B cell (primary cell): Measurements from ENCODE around the gene SCN2B. TPM values are rescaled to one million over a fixed set of nuclear protein-coding genes. Genes with fewer than 3 reads are reported as not detected.

ENCODE experiments used
- ATAC-seq: fragments of 200-7000 bp; cut with Tn5 transposase; one replicate; pipeline ENCODE4 v1.10.0; 2021; ENCODE audit warnings: low read depth, mild to moderate bottlenecking, moderate number of reproducible peaks, moderate library complexity
- CTCF ChIA-PET: fragments of 350-600 bp; sonication (Branson Sonifier 250); formaldehyde crosslinking; loops from one replicate; lab custom pipeline; 2021; ENCODE audit warnings: antibody characterized with exemption, inconsistent platforms; lab: Charles Lee
- POLR2A ChIA-PET: fragments of 350-600 bp; sonication (Branson Sonifier 250); formaldehyde crosslinking; loops from one replicate; lab custom pipeline; 2021; ENCODE audit warnings: antibody characterized with exemption; lab: Charles Lee
- DNase-seq: peaks from one replicate; pipeline ENCODE4 v3.0.0; 2013
- H2AFZ ChIP-seq: 2 replicates; pipeline ENCODE4 v1.6.1; 2012; ENCODE audit warnings: mild to moderate bottlenecking, low read depth, low read length; ENCODE audit not compliant: insufficient read depth, poor library complexity, severe bottlenecking
- H3K27ac ChIP-seq, 2 donors: 1 replicate in 1 of 2; 2 replicates in 1 of 2; pipeline ENCODE4 v1.5.1; 2012 to 2013; ENCODE audit warnings: low read length in 2 of 2, mild to moderate bottlenecking in 2 of 2, moderate library complexity in 1 of 2
- H3K27me3 ChIP-seq, 4 experiments: fragments of 200-600 bp in 1 of 4; sonication (generic) in 1 of 4; replicated peaks in 1 of 4; 1 replicate in 2 of 4; 2 replicates in 2 of 4; pipeline versions ENCODE4 v1.6.1 to v1.7.0; 2013 to 2016; ENCODE audit warnings: low read length in 3 of 4, mild to moderate bottlenecking in 2 of 4, mixed read lengths in 1 of 4, moderate library complexity in 1 of 4; ENCODE audit not compliant: insufficient read depth in 4 of 4, control insufficient read depth in 3 of 4; ENCODE audit errors: control extremely low read depth in 1 of 4
- H3K36me3 ChIP-seq, 2 experiments: replicated peaks in 1 of 2; 1 replicate in 1 of 2; 2 replicates in 1 of 2; pipeline versions ENCODE4 v1.6.1 to v1.7.1; 2013; ENCODE audit warnings: low read length in 1 of 2; ENCODE audit not compliant: insufficient read depth in 2 of 2, control insufficient read depth in 1 of 2; ENCODE audit errors: control extremely low read depth in 1 of 2, extremely low read depth in 1 of 2
- H3K4me1 ChIP-seq, 2 donors: fragments of 200-600 bp in 1 of 2; sonication (generic) in 1 of 2; 1 replicate in 1 of 2; 2 replicates in 1 of 2; pipeline versions ENCODE4 v1.5.1 to v1.6.1; 2013 to 2017; ENCODE audit warnings: low read length in 2 of 2; ENCODE audit not compliant: control insufficient read depth in 2 of 2, insufficient read depth in 2 of 2
- H3K4me2 ChIP-seq: replicated peaks from 2 replicates; pipeline ENCODE3; 2012; ENCODE audit warnings: mild to moderate bottlenecking, low read depth, low read length; ENCODE audit not compliant: poor library complexity, severe bottlenecking
- H3K4me3 ChIP-seq, 5 experiments: fragments of 200-600 bp in 1 of 5; sonication (generic) in 1 of 5; 1 replicate in 3 of 5; 2 replicates in 2 of 5; pipeline versions ENCODE4 v1.5.1 to v1.7.0; 2011 to 2016; ENCODE audit warnings: low read length in 4 of 5, mild to moderate bottlenecking in 4 of 5, low read depth in 2 of 5, control low read depth in 1 of 5, moderate library complexity in 1 of 5; ENCODE audit not compliant: insufficient read depth in 1 of 5; ENCODE audit errors: control extremely low read depth in 1 of 5, extremely low read depth in 1 of 5
- H3K79me2 ChIP-seq: fragments of 200-600 bp; sonication (generic); one replicate; pipeline ENCODE4 v1.6.0; 2016; ENCODE audit warnings: low read length; ENCODE audit not compliant: control insufficient read depth, insufficient read depth
- H3K9ac ChIP-seq: fragments of 200-600 bp; sonication (generic); 2 replicates; pipeline ENCODE4 v1.6.1; 2017; ENCODE audit warnings: mild to moderate bottlenecking, low read length, moderate library complexity
- H3K9me3 ChIP-seq, 3 donors: one replicate each; pipeline versions ENCODE4 v1.6.1 to v1.7.1; 2013; ENCODE audit warnings: low read length in 2 of 3; ENCODE audit not compliant: control insufficient read depth in 2 of 3, insufficient read depth in 1 of 3; ENCODE audit errors: control extremely low read depth in 1 of 3
- H4K20me1 ChIP-seq: 2 replicates; pipeline ENCODE4 v1.6.0; 2012; ENCODE audit warnings: mild to moderate bottlenecking, low read length; ENCODE audit not compliant: insufficient read depth, control insufficient read depth, poor library complexity, severe bottlenecking
- H3K27ac Mint-ChIP-seq: one replicate; pipeline ENCODE4 v1.8.0; 2021; ENCODE audit warnings: mixed read lengths
- H3K27me3 Mint-ChIP-seq: one replicate; pipeline ENCODE4 v1.8.0; 2021; ENCODE audit warnings: mixed read lengths
- H3K4me1 Mint-ChIP-seq: one replicate; pipeline ENCODE4 v1.8.0; 2021; ENCODE audit warnings: mixed read lengths
- H3K4me3 Mint-ChIP-seq: one replicate; pipeline ENCODE4 v1.8.0; 2021; ENCODE audit warnings: mixed read lengths
- H3K9me3 Mint-ChIP-seq: one replicate; pipeline ENCODE4 v1.8.0; 2022; ENCODE audit warnings: mixed read lengths; ENCODE audit not compliant: insufficient read depth
- EZH2 ChIP-seq: IDR thresholded peaks from 2 replicates; pipeline ENCODE4 v1.6.1; 2012; ENCODE audit warnings: borderline replicate concordance, low read depth, mild to moderate bottlenecking, moderate library complexity, low read length; ENCODE audit not compliant: insufficient read depth, poor library complexity, severe bottlenecking
- WGBS: methylation state at CpG from one replicate; pipeline ENCODE4 v1.1.5; 2013; ENCODE audit warnings: missing lambda C conversion rate; ENCODE audit not compliant: insufficient coverage; 5-methylcytosine and 5-hydroxymethylcytosine counted together
- intact Hi-C: fragments of 100-400 bp; cut with micrococcal nuclease; formaldehyde crosslinking; loops from one replicate; pipeline ENCODE4 v1.10.0; 2022
- polyA plus RNA-seq: library from polyadenylated mRNA; depleted of rRNA; stranded (reverse); fragments of >200 nt; gene quantifications from 2 replicates; pipeline ENCODE4 v1.2.3, GENCODE V29; 2012
- total RNA-seq, 2 donors: library from RNA; stranded (reverse); fragments of 120-200 nt in 1 of 2; gene quantifications; 1 replicate in 1 of 2; 2 replicates in 1 of 2; pipeline versions ENCODE4 v1.2.3 to v1.2.4, GENCODE V29; 2013 to 2022
- TF ChIP-seq, protein P1 (sequence below): fragments of 200-600 bp; IDR thresholded peaks from one replicate; pipeline ENCODE4 v1.8.0; 2022; ENCODE audit warnings: antibody characterized with exemption, mild to moderate bottlenecking

The SCN2B gene
- total and polyA plus RNA-seq, 2 donors (not counting 1 experiment from before 2014, with no cell fraction given), result not detected

DNA sequence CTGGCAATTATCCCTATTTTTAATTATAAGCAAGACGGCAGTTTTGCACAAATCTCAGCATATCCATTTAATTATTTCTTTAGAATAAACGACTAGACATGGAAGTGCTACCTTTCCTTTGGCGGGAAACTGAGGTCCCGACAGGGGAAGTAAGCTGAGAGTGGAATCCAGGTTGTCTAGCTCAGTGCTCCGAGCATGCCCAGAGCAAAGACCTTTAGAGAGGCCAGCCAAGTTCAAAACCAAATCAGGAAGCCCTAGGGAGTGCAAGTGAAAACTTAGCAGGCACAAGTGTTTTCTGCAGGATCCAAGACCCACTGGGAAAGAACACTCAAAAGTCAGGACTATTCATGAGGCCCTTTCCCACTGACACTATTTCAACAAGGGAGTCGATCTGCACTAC is 22.7 kb upstream of the SCN2B start:
- no peaks in the 10 kb centered on the region for H4K20me1 ChIP-seq
- no peak overlapping the region for H3K27ac Mint-ChIP-seq
- H3K4me3 ChIP-seq, result no peak overlapping the region
- no peak overlapping the region for H3K4me2 ChIP-seq
- peaks cover 3% of the 10 kb centered on the region for H3K27me3 Mint-ChIP-seq
- H3K9me3 ChIP-seq, result no peaks in the 10 kb centered on the region
- H3K27ac ChIP-seq, result no peak overlapping the region
- TF ChIP-seq, protein P1, sequence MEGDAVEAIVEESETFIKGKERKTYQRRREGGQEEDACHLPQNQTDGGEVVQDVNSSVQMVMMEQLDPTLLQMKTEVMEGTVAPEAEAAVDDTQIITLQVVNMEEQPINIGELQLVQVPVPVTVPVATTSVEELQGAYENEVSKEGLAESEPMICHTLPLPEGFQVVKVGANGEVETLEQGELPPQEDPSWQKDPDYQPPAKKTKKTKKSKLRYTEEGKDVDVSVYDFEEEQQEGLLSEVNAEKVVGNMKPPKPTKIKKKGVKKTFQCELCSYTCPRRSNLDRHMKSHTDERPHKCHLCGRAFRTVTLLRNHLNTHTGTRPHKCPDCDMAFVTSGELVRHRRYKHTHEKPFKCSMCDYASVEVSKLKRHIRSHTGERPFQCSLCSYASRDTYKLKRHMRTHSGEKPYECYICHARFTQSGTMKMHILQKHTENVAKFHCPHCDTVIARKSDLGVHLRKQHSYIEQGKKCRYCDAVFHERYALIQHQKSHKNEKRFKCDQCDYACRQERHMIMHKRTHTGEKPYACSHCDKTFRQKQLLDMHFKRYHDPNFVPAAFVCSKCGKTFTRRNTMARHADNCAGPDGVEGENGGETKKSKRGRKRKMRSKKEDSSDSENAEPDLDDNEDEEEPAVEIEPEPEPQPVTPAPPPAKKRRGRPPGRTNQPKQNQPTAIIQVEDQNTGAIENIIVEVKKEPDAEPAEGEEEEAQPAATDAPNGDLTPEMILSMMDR, result no peak
- no peak for TF ChIP-seq EZH2
- WGBS, result 93% methylated on average over 6 of the region's 6 CpGs
- ChIA-PET CTCF (interaction anchor here (0.6 to 3.2 kb wide), 55 partner anchors 10 to 412 kb away, joined by 3 to 92 read pairs (median 8); partner anchors contain the start of genes JAML, MPZL2, MPZL3 and UBE4A), POLR2A (no interaction called here)
- no peaks in the 10 kb centered on the region for H3K36me3 ChIP-seq
- peaks cover 0 to 3% of the 10 kb centered on the region in 2 donors for H3K4me1 ChIP-seq
- H3K27me3 ChIP-seq, result peaks cover 0 to 15% (median 2%) of the 10 kb centered on the region in 4 experiments
- no peak overlapping the region for H2AFZ ChIP-seq
- H3K9me3 Mint-ChIP-seq, result no peaks in the 10 kb centered on the region
- DNase-seq (no peak), ATAC-seq (no peak)
- no peak overlapping the region for H3K4me3 Mint-ChIP-seq
- no peaks in the 10 kb centered on the region for H3K4me1 Mint-ChIP-seq
- no peak overlapping the region for H3K9ac ChIP-seq
- intact Hi-C loops, result no loop called here
- H3K79me2 ChIP-seq, result no peaks in the 10 kb centered on the region

DNA sequence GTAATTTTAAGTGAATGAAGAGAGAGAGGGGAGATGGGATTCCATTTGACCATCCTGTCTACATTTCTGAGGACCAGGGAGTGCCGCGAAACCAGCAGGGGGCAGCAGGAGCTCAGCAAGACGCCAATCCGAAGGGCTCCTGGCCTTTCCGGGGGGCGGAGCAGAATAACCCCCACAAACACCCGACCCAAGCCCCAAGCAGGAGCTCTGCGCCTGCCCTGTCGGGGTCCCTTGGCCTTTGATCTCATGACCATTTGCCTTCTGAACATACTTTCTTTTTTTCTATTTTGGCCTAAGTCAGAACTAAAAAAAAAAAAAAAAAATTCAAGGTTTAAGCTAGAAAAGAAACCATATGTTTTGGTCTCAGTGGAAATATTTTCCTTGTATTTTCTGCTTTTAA is 21.9 kb upstream of the SCN2B start:
- H3K4me1 ChIP-seq, result peaks cover 0 to 3% of the 10 kb centered on the region in 2 donors
- H3K4me2 ChIP-seq, result peak overlapping the region; percentile 59
- no peaks in the 10 kb centered on the region for H3K79me2 ChIP-seq
- H3K27ac ChIP-seq, result no peak overlapping the region
- ATAC-seq (peak; percentile 75), DNase-seq (peak; percentile 84)
- peak overlapping the region in 1 of 5 experiments; percentile 21 for H3K4me3 ChIP-seq
- intact Hi-C loops, result loop anchor here (1.0 kb wide), 2 partner anchors 93 to 155 kb away; no protein-coding TSS in a partner anchor
- peaks cover 3% of the 10 kb centered on the region for H3K27me3 Mint-ChIP-seq
- no peak overlapping the region for H3K9ac ChIP-seq
- H2AFZ ChIP-seq, result peak overlapping the region; percentile 29
- no peak overlapping the region for H3K27ac Mint-ChIP-seq
- POLR2A ChIA-PET, result interaction anchor here (0.9 to 1.0 kb wide), 2 partner anchors 66 to 161 kb away, joined by 3 to 4 read pairs; partner anchors contain the start of genes MPZL2 and UBE4A
- CTCF ChIA-PET, result interaction anchor here (0.6 to 3.2 kb wide), 75 partner anchors 9 to 844 kb away, joined by 3 to 92 read pairs (median 5); partner anchors contain the start of genes JAML, MPZL2, MPZL3 and UBE4A
- no peaks in the 10 kb centered on the region for H4K20me1 ChIP-seq
- H3K9me3 ChIP-seq, result peaks cover 0 to 3% (median 2%) of the 10 kb centered on the region in 3 donors
- no peaks in the 10 kb centered on the region for H3K9me3 Mint-ChIP-seq
- no peak for TF ChIP-seq EZH2
- TF ChIP-seq, protein P1, result peak; percentile 93
- 0% methylated on average over 6 of the region's 9 CpGs for WGBS
- no peaks in the 10 kb centered on the region for H3K4me1 Mint-ChIP-seq
- H3K4me3 Mint-ChIP-seq, result peak overlapping the region; percentile 44
- H3K36me3 ChIP-seq, result no peaks in the 10 kb centered on the region
- H3K27me3 ChIP-seq, result peaks cover 0 to 15% (median 2%) of the 10 kb centered on the region in 4 experiments
